ENCODE results near the gene ZNHIT1. TPM values are rescaled to one million over a fixed set of nuclear protein-coding genes. Genes with fewer than 3 reads are reported as not detected.
"Not testable (repeated sequence)": the region's sequence is repeated elsewhere in the genome, so short reads cannot be mapped to it uniquely, and the experiment has no call there.

The ZNHIT1 gene
- polyA plus RNA-seq, 4 donors = 68.1 to 240 (median 163) TPM

DNA sequence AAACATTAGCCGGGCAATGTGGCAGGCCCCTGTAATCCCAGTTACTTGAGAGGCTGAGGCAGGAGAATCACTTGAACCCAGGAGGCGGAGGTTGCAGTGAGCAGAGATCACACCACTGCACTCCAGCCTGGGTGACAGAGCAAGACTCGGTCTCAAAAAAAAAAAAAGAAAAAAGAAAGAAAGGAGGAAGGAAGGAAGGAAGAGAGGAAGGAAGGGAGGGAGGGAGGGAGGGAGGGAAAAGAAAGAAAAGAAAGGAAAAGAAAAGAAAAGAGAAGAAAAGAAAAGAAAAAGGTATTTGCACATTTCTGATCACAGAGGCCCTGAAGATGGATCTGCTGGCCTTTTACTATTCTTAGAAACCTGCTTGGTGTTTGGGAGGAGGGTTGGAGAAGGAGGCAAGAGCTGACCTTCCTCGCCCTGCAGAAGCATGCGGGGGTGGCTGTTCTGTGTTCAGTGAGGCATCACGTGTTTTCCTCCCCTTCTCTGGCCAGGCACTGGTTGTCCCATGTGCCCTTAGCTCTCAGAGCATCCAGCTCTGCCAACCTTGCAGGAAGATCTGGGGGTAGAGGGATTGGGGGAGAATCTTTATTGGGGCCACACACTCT is 46.2 kb downstream of the ZNHIT1 start:
- not testable (repeated sequence) for H3K4me1 ChIP-seq (ENCODE audit: control insufficient read depth in 3 of 3, insufficient read depth in 2 of 3, low read depth in 1 of 3, low read length in 2 of 3); FAIRE-seq; H3K9me3 ChIP-seq (ENCODE audit: control insufficient read depth in 2 of 2, insufficient read depth in 1 of 2, low read depth in 1 of 2, low read length in 1 of 2); DNase-seq; H3K4me3 ChIP-seq (ENCODE audit: low read depth in 1 of 3, low read length in 3 of 3); H3K36me3 ChIP-seq (ENCODE audit: control insufficient read depth in 3 of 3, insufficient read depth in 2 of 3, low read depth in 1 of 3, low read length in 3 of 3); H3K27ac ChIP-seq (ENCODE audit: low read depth in 1 of 3, low read length in 2 of 3); H3K27me3 ChIP-seq (ENCODE audit: control insufficient read depth in 3 of 3, insufficient read depth in 3 of 3, low read length in 3 of 3)
- WGBS, 3 donors = 50 to 62% (median 56%) methylated on average over 6 of the region's 6 CpGs

DNA sequence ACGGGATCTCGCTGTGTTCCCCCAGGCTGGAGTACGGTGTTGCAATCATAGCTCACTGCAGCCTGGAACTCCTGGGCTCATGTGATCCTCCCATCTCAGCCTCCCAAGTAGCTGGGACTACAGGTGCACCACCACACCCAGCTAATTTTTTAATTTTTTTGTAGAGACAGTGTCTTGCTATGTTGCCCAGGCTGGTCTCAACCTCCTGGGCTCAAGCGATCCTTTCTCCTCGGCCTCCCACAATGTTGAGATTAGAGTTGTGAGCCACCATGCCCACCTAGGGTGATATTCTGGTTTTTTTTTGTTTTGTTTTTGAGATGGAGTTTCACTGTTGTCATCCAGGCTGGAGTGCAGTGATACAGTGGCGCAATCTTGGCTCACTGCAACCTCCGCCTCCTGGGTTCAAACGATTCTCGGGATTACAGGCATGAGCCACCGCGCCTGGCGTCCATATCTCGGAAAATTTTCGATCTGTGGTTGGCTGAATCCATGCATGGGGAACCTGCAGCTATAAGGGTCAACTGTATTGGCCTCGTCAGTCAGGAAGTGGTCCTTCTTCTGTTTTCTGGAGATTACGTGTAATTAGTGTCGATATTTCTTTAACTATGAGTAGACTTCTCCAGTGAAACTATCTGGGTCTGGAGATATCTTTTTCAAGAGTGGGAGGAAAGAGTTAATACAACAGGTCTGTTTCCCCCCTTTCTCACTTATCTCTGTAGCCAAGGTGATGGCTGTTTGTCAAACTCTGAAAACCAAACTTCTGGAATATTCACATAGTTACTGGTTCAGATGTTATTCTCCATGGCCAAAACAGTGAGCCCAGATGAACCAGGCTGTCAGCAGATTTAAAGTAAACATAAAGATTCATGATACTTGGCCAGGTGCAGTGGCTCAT is 47.9 kb downstream of the ZNHIT1 start:
- no peaks in the 10 kb centered on the region for H3K36me3 ChIP-seq (ENCODE audit: control insufficient read depth in 3 of 3, insufficient read depth in 2 of 3, low read depth in 1 of 3, low read length in 3 of 3)
- DNase-seq (no peak), FAIRE-seq (no peak)
- no peak overlapping the region for H3K4me3 ChIP-seq (ENCODE audit: low read depth in 1 of 3, low read length in 3 of 3)
- WGBS, 3 donors = 67 to 75% (median 75%) methylated on average over 17 of the region's 17 CpGs
- no peaks in the 10 kb centered on the region for H3K4me1 ChIP-seq (ENCODE audit: control insufficient read depth in 3 of 3, insufficient read depth in 2 of 3, low read depth in 1 of 3, low read length in 2 of 3)
- no peaks in the 10 kb centered on the region for H3K9me3 ChIP-seq (ENCODE audit: control insufficient read depth in 2 of 2, insufficient read depth in 1 of 2, low read depth in 1 of 2, low read length in 1 of 2)
- H3K27me3 ChIP-seq (ENCODE audit: control insufficient read depth in 3 of 3, insufficient read depth in 3 of 3, low read length in 3 of 3) = peaks cover 0 to 3% (median 2%) of the 10 kb centered on the region in 3 donors
- no peak overlapping the region for H3K27ac ChIP-seq (ENCODE audit: low read depth in 1 of 3, low read length in 2 of 3)

DNA sequence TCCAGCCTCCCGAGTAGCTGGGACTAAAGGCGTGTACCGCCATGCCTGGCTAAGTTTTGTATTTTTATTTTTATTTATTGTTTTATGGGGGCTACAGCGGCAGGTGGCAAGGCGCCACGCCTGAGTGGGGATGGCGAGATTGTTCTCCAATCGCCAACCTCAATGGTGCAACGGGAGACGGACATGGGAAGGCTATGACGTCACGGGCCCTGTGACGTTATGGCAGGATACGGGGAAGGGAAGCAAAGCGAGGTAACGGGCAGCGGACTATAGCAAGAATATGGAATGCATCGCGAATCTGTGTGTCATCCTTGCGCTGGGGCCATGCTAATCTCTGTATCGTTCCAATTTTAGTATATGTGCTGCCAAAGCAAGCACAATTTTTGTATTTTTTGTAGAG is 51.7 kb downstream of the ZNHIT1 start:
- Histone ChIP-seq H3K27ac (ENCODE audit: low read depth in 1 of 3, low read length in 2 of 3) (no peak overlapping the region), H3K4me1 (ENCODE audit: control insufficient read depth in 3 of 3, insufficient read depth in 2 of 3, low read depth in 1 of 3, low read length in 2 of 3) (no peaks in the 10 kb centered on the region), H3K27me3 (ENCODE audit: control insufficient read depth in 3 of 3, insufficient read depth in 3 of 3, low read length in 3 of 3) (peaks cover 0 to 3% (median 0%) of the 10 kb centered on the region in 3 donors), H3K36me3 (ENCODE audit: control insufficient read depth in 3 of 3, insufficient read depth in 2 of 3, low read depth in 1 of 3, low read length in 3 of 3) (no peaks in the 10 kb centered on the region), H3K4me3 (ENCODE audit: low read depth in 1 of 3, low read length in 3 of 3) (no peak overlapping the region), H3K9me3 (ENCODE audit: control insufficient read depth in 2 of 2, insufficient read depth in 1 of 2, low read depth in 1 of 2, low read length in 1 of 2) (no peaks in the 10 kb centered on the region)
- 83 to 89% (median 89%) methylated on average over 21 of the region's 21 CpGs for WGBS, 3 donors
- DNase-seq (no peak), FAIRE-seq (no peak)

DNA sequence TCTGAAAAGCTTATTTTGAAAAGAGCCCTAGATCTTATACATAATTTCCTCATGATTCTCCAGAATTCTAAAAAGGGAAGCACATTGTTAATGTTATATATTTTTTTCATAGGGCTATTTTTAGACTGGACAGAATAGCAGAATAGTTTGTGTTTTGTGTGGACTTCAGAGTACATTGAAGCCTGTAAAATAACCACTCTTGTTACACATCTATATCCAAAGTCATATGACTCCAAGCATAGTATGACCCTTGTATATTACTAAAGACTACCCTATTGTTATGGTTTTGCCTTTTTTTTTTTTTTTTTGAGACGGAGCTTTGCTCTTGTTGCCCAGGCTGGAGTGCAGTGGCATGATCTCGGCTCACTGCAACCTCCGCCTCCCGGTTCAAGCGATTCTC is 53.1 kb downstream of the ZNHIT1 start:
- DNase-seq (no peak), FAIRE-seq (no peak)
- H3K36me3 ChIP-seq (ENCODE audit: control insufficient read depth in 3 of 3, insufficient read depth in 2 of 3, low read depth in 1 of 3, low read length in 3 of 3) = no peaks in the 10 kb centered on the region
- H3K27ac ChIP-seq (ENCODE audit: low read depth in 1 of 3, low read length in 2 of 3) = no peak overlapping the region
- no peaks in the 10 kb centered on the region for H3K4me1 ChIP-seq (ENCODE audit: control insufficient read depth in 3 of 3, insufficient read depth in 2 of 3, low read depth in 1 of 3, low read length in 2 of 3)
- H3K4me3 ChIP-seq (ENCODE audit: low read depth in 1 of 3, low read length in 3 of 3) = no peak overlapping the region
- peaks cover 0 to 3% (median 0%) of the 10 kb centered on the region in 3 donors for H3K27me3 ChIP-seq (ENCODE audit: control insufficient read depth in 3 of 3, insufficient read depth in 3 of 3, low read length in 3 of 3)
- WGBS, 3 donors = 75 to 88% (median 85%) methylated on average over 4 to 5 of the region's 5 CpGs
- H3K9me3 ChIP-seq (ENCODE audit: control insufficient read depth in 2 of 2, insufficient read depth in 1 of 2, low read depth in 1 of 2, low read length in 1 of 2) = no peaks in the 10 kb centered on the region

DNA sequence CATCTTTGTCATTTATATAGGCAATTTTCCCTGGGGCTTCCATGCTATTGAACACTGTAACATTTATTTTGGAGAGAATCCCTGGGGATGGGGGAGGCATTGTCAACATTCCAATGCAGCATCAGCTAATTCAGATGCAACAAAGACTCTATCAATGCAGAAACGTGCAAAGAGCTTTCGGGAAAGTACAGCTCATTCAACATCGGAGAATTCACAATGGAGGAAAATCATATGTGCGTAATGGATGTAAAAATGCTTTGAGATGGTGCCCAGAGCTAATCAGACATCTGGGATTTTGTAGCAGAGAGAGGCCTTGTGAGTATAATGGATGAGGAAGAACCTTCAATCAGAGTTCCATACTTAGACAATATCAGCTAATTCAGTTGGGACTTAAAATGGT is 55.2 kb downstream of the ZNHIT1 start:
- no peak overlapping the region for H3K4me3 ChIP-seq (ENCODE audit: low read depth in 1 of 3, low read length in 3 of 3)
- no peaks in the 10 kb centered on the region for H3K4me1 ChIP-seq (ENCODE audit: control insufficient read depth in 3 of 3, insufficient read depth in 2 of 3, low read depth in 1 of 3, low read length in 2 of 3)
- H3K27me3 ChIP-seq (ENCODE audit: control insufficient read depth in 3 of 3, insufficient read depth in 3 of 3, low read length in 3 of 3) = no peaks in the 10 kb centered on the region
- H3K9me3 ChIP-seq (ENCODE audit: control insufficient read depth in 2 of 2, insufficient read depth in 1 of 2, low read depth in 1 of 2, low read length in 1 of 2) = no peaks in the 10 kb centered on the region
- H3K36me3 ChIP-seq (ENCODE audit: control insufficient read depth in 3 of 3, insufficient read depth in 2 of 3, low read depth in 1 of 3, low read length in 3 of 3) = no peaks in the 10 kb centered on the region
- FAIRE-seq = no peak
- no peak for DNase-seq
- 59 to 70% (median 67%) methylated on average over 4 of the region's 4 CpGs for WGBS, 3 donors
- no peak overlapping the region for H3K27ac ChIP-seq (ENCODE audit: low read depth in 1 of 3, low read length in 2 of 3)

Other genes with a start within 250 kb of the ZNHIT1 start
- gene MUC12, start 248.6 kb upstream of the ZNHIT1 start, polyA plus RNA-seq = 10 to 100 TPM in 3 of 4 donors, 1 to 10 TPM in 1; 2.6 to 31.8 (median 17.0) TPM
- gene MUC17, start 198.1 kb upstream of the ZNHIT1 start, polyA plus RNA-seq = 100 to 1,000 TPM in 1 of 4 donors, 10 to 100 TPM in 3; 16.1 to 243 (median 23.7) TPM
- 10 to 100 TPM in 2 of 4 donors, 1 to 10 TPM in 2; 7.6 to 24.9 (median 12.5) TPM for gene TRIM56, start 132.7 kb upstream of the ZNHIT1 start, polyA plus RNA-seq
- 10 to 100 TPM in 1 of 4 donors, 1 to 10 TPM in 2, under 1 TPM in 1; 0.80 to 35.4 (median 2.7) TPM for gene SERPINE1, start 91.1 kb upstream of the ZNHIT1 start, polyA plus RNA-seq
- 100 to 1,000 TPM in 1 of 4 donors, 10 to 100 TPM in 3; 62.7 to 134 (median 87.3) TPM for gene AP1S1, start 63.7 kb upstream of the ZNHIT1 start, polyA plus RNA-seq
- gene VGF, start 52.6 kb upstream of the ZNHIT1 start, polyA plus RNA-seq = under 1 TPM in 2 of 4 donors, not detected in 2; 0.32 to 0.49 TPM
- gene NAT16, start 37.9 kb upstream of the ZNHIT1 start, polyA plus RNA-seq = under 1 TPM in 2 of 4 donors, not detected in 2; 0.04 to 0.10 TPM
- gene MOGAT3, start 17.1 kb upstream of the ZNHIT1 start, polyA plus RNA-seq = 10 to 100 TPM; 15.4 to 69.3 (median 61.1) TPM
- 10 to 100 TPM; 54.5 to 67.0 (median 58.8) TPM for gene PLOD3, start 584 bp upstream of the ZNHIT1 start, polyA plus RNA-seq
- 100 to 1,000 TPM in 3 of 4 donors, 10 to 100 TPM in 1; 47.1 to 315 (median 308) TPM for gene CLDN15, start 19.6 kb downstream of the ZNHIT1 start, polyA plus RNA-seq
- 100 to 1,000 TPM; 136 to 319 (median 242) TPM for gene FIS1, start 26.9 kb downstream of the ZNHIT1 start, polyA plus RNA-seq
- 10 to 100 TPM in 2 of 4 donors, 1 to 10 TPM in 2; 2.2 to 17.6 (median 8.3) TPM for gene IFT22, start 103.6 kb downstream of the ZNHIT1 start, polyA plus RNA-seq
- under 1 TPM in 2 of 4 donors, not detected in 2; 0.10 to 0.12 TPM for gene COL26A1, start 144.7 kb downstream of the ZNHIT1 start, polyA plus RNA-seq